VCaP (cell line): Measurements from ENCODE around the gene PLCXD1.

Experiments
- H3K27ac ChIP-seq: fragments of 450-650 bp; 2 replicates; pipeline ENCODE4 v1.5.1; 2017
- TF ChIP-seq, protein P1 (sequence below): fragments of 450-650 bp; conservative IDR thresholded peaks from 2 replicates; pipeline ENCODE4 v1.5.1; 2017; ENCODE audit warnings: mild to moderate bottlenecking, moderate library complexity

Gene PLCXD1

GRCh38 chrX:285076-285677 is 4.0 kb downstream of the PLCXD1 start:
- no peak overlapping the region for H3K27ac ChIP-seq
- TF ChIP-seq, protein P1, sequence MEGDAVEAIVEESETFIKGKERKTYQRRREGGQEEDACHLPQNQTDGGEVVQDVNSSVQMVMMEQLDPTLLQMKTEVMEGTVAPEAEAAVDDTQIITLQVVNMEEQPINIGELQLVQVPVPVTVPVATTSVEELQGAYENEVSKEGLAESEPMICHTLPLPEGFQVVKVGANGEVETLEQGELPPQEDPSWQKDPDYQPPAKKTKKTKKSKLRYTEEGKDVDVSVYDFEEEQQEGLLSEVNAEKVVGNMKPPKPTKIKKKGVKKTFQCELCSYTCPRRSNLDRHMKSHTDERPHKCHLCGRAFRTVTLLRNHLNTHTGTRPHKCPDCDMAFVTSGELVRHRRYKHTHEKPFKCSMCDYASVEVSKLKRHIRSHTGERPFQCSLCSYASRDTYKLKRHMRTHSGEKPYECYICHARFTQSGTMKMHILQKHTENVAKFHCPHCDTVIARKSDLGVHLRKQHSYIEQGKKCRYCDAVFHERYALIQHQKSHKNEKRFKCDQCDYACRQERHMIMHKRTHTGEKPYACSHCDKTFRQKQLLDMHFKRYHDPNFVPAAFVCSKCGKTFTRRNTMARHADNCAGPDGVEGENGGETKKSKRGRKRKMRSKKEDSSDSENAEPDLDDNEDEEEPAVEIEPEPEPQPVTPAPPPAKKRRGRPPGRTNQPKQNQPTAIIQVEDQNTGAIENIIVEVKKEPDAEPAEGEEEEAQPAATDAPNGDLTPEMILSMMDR, result no peak

GRCh38 chrX:287670-288069 is 6.5 kb downstream of the PLCXD1 start:
- no peak overlapping the region for H3K27ac ChIP-seq
- TF ChIP-seq, protein P1, result no peak

- no peak overlapping the region for H3K27ac ChIP-seq
- TF ChIP-seq, protein P1, result no peak
Measured at GRCh38 chrX:288561-288991, 7.4 kb downstream of the PLCXD1 start.

DNA sequence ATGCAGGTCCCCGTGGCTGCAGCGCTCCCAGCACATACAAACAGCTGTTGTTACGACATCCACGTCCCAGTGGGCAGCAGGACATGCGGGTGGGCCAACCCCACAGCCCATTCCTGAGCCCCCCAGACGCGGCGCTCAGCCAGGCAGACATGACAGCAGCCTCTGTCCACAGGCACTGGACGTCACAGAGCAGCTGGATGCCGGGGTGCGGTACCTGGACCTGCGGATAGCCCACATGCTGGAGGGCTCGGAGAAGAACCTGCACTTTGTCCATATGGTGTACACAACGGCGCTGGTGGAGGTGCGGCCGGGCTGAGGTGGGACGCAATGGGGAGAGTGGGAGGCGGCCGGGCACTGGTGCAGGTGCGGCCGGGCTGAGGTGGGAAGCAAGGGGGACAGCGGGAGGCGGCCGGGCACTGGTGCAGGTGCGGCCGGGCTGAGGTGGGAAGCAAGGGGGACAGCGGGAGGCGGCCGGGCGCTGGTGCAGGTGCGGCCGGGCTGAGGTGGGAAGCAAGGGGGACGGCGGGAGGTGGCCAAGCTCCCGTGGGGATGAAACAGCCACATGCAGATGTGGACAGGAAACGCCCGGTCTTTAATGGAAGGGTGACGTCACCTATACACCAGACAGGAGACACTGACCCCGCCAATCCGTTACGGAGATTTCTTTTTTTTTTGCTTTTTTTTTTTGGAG is 9.4 kb downstream of the PLCXD1 start:
- TF ChIP-seq, protein P1, result no peak
- no peak overlapping the region for H3K27ac ChIP-seq

DNA sequence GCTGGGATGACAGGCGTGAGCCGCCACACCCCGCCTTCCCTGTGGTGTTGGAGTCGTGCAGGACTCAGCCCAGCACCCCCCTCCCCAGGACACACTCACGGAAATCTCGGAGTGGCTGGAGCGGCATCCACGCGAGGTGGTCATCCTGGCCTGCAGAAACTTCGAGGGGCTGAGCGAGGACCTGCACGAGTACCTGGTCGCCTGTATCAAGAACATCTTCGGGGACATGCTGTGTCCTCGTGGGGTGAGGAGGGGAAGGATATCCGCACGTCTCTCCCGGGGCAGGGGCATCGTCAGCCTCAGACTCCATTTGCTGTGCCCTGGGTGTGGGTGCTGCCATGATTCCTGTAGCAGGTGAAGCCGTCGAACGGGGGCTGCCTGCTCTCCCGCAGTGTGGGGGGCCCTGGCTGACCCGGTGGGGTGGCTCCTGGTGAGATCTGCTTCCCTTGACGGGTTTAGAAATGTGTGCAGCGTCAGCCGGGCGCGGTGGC is 10.3 kb downstream of the PLCXD1 start:
- H3K27ac ChIP-seq, result no peak overlapping the region
- TF ChIP-seq, protein P1, result no peak

DNA sequence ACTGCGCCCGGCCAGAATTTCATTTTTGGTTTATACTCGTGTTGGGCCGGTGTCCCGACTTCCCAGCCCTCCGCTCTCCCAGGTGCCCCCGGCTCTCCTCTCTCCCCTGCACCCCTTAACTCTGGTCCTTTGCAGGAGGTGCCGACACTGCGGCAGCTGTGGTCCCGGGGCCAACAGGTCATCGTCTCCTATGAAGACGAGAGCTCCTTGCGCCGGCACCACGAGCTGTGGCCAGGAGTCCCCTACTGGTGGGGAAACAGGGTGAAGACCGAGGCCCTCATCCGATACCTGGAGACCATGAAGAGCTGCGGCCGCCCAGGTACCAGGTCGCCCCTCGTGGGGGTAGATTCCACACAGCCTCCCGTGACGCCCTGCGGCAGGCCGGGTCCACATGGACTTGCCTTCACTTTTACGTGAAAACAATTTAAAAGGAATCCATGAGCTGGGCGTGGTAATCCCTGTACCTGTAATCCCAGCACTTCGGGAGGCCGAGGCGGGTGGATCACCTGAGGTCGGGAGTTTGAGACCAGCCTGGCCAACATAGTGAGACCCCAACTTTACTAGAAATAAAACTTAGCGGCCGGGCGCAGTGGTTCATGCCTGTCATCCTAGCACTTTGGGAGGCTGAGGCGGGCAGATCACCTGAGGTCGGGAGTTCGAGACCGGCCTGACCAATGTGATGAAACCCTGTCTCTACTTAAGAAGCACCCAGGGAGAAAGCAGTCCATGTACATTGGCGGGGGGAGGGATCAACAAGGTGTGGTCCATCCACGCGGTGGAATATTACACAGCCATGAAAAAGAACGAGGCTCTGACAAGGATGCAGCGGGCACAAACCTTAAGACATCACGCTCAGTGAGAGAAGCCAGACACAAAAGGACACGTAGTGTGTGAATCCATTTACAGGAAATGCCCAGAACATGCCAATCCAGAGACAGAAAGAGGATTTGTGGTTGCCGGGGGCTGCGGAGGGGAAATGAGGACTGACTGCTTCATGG is 12.0 kb downstream of the PLCXD1 start:
- TF ChIP-seq, protein P1, result no peak
- H3K27ac ChIP-seq, result no peak overlapping the region

- H3K27ac ChIP-seq, result no peak overlapping the region
- TF ChIP-seq, protein P1, result no peak
Measured at GRCh38 chrX:295136-295535, 14.0 kb downstream of the PLCXD1 start.
